ENCODE measurements around the gene ETFBKMT.

ETFBKMT gene, protein sequence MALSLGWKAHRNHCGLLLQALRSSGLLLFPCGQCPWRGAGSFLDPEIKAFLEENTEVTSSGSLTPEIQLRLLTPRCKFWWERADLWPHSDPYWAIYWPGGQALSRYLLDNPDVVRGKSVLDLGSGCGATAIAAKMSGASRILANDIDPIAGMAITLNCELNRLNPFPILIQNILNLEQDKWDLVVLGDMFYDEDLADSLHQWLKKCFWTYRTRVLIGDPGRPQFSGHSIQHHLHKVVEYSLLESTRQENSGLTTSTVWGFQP

DNA sequence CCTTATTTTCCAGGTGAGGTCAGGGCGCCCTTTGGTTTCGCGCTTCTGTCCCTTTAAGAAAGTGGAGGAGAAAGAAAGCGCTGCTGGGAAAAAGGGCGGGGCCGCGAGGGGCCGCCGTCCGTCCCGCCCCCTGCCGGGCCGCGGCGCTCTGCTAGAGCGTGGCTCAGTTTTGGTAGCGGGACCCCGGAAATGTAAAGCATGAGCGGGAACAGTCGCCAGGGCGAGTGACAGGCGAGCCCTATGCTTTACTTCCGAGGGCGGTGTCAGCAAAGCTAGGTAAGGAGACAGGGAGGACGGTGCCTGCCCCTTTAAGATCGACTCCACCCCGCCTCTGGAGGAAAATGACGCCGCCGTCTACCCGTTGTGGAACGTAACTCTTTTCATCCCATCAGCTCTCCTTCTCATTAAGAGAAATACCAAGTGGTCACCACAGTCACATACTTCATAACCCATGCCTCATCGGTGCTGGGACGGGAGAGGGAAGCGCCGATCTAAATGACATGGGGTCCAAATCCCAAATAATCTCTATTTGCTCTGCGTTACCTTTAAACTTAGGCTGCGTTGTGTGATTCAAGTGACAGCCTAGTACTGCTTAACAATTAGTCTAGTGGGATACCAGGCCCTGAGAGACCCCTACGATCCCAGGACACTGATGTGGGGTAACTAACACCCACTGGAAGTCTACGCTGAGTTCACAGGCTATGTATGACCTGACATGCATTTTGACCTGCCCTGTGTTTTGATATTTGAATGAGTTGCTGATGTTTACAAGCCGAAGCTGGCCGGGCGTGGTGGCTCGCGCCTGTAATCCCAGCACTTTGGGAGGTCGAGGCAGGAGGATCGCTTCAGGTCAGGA, at the start of gene ETFBKMT:
ETFBKMT (plus strand) TSS at position 602 of the 856 bp plus-strand sequence. CDS start 2,266 bp downstream, outside the sequence.
- FAIRE-seq, result peak; percentile 72

DNA sequence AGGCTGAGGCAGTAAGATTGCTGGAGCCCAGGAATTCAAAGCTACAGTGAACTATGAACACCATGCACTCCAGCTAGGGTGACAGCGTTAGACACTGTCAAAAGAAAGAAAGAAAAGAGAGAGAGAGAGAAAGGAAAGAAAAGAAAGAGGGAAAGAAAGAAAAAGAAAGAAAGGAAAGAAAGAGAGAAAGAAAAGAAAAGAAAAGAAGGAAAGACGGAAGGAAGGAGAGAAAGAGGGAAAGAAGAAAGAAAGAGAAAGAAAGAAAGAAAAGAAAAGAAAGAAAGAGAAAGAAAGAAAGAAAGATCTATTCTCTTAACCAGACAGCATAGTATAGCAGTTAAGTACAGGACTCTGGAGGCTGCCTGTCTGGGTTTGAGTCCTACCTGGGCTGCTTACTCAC, 46.7 kb upstream of the ETFBKMT start:
- FAIRE-seq, result no peak

DNA sequence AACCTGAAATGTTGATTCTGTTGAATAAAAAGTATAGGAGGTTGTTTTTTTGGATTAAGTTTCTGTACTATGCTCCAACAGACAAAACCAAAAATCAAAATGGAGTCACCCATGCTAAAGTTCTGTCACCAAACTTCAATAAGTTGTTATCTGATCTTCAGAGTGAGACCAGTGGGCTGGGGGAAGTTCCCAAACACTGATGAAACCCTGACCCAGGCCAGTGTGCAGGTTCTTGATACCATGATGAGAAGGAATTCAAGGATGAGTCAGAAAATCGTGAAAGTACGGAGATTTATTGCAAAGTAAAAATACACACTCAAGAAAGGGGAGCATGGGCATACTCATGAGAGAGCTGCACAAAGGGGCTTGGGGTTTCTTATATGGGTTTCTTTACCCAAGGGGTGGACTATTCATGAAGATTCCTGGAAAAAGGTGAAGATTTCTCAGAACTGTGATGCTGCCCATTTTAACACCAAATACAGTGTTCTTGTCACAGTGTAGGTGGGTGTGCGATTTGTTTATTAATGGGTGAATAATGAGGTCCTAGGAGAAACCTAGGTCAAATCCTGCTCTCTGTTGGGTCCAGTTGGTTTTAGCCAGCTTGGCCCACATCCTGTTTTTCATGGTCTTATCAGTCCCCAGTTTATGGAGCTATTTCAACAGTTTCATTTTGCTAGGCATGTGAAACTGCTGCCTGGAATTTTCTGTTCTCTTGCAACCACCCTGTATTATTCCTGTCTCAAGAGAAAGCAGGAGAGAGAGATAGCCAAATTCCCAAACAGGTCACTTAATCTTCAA, 41.1 kb upstream of the ETFBKMT start:
- FAIRE-seq, result no peak

DNA sequence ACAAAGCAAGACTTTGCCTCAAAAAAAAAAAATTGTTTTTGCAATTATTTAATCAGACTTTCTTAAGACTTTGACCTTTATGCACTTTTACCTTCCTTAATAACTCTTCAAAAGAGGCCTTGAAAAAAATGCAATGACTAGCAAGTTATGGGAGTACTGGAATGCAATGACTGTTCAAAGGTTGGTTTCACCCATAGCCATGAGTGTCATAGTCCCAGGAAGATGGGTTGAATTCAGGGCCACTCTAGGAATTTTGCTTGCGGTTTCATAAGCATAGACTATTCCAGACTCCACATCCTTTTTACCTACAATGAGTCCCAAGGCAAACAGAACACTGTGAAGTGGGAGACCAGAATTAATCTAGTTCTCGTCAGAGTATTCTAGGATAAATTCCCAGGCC, 39.2 kb upstream of the ETFBKMT start:
- FAIRE-seq, result no peak

DNA sequence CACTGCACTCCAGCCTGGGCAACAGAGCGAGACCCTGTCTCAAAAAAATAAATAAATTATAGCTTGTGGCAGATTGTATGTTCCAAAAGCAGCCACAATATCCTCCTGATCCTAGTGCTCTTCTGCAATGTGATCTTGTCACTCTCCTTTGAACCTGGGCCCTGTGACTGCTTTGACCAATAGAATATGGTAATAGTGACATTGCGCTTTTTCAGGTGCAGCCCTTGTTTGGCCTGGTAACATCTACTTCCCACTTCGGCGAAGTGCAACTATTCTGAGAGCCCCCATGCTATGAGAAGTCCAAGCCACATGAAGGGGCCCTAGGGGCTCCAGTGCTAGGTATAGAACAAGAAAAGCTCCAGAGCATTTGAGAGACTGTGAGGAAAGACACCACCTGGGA, 37.5 kb upstream of the ETFBKMT start:
- FAIRE-seq, result no peak

DNA sequence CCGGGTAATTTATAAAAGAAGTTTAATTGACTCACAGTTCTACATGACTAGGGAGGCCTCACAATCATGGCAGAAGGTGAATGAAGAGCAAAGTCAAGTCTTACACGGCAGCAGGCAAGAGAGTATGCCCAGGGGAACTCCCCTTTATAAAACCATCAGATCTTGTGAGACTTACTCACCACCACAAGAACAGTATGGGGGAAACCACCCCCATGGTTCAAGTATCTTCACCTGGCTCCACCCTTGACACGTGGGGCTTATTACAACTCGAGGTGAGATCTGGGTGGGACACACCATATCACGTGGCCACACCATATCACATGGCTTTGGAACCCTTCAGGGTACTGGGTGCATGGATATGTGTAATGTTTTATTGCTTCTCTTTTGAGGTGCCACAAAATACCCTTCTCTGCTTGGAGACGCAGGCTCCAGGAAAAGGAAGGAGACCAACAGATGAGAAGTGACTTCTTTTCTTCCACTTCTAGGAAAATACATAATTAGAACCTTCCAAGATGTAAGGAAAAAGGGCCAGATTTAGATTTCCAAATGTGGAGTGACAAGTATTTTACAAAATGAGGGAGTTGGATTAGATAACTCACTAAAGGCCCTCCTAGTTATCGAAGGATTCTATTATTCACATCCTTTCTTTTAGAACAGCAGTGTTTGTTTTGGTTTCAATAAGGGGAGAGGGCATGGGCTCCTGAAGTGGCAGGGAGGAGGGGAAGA, 33.1 kb upstream of the ETFBKMT start:
- no peak for FAIRE-seq

DNA sequence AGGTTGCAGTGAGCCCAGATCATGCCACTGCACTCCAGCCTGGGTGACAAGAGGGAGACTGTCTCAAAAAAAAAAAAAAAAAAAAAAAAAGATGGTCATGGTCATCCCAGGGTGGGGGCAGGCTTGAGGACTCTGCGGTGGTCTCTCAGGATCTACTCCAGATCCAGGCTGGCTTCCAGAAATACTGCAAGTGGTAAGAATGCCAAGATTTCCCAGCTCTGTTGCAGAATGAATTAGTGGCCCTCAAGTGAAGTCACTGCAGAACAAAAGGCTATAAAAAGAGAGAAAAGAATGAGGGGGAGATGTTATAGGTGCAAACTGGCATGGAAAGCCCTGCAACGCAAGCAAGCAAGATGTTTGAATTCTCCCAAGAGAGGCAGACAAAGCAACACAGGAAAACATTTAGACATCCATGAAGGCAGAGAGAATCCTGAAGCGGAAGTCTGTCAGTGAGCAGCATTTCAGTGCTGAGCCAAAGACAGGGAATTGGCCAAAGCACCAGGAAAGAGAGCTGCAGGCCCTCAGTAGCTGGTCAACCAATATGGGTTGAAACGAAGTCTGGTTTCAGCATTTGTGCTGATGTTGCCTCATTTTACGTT, 31.9 kb upstream of the ETFBKMT start:
- FAIRE-seq, result no peak

DNA sequence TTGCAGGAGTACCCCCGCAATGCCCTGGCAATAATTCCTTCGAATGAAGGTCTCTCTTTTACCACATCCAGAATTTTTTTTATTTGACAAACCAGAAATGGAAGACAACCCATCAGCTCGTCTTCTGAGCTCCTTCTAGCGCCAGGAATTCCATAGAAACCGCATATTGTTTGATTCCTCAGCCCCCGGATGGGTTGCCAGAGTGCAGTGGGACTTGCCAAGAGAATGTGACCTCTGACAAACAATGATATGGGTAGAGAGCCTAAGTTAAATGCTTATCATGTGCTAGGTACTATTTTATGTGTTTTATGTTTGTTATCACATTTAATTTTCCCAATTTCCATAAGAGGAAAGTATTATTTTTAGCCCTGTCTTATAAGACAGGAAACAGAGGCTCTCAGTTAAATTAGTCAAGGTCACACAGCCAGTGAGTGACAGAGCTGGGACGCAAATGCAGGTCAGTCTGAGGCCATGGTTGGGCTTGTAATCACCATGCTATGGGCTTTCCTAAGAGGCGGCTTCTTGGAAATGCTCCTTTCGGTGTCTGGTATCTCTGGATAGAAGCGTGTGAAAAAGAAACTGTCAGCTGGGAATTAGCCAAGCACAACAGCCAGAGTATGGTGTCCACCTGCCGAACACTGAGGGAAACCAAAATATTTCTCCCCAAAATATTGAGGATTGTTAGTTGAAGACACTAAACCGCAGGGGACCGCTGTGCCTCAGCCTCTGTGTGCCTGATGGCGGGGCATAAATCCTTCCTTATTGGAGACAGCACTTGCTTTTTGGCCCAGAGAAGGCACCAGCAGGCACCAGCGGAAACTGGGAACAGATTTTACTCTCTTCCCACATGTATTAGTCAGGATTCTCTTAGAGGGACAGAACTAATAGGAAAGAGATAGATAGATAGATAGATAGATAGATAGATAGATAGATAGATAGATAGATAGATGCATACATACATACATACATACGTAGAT, 29.4 kb upstream of the ETFBKMT start:
- no peak for FAIRE-seq

DNA sequence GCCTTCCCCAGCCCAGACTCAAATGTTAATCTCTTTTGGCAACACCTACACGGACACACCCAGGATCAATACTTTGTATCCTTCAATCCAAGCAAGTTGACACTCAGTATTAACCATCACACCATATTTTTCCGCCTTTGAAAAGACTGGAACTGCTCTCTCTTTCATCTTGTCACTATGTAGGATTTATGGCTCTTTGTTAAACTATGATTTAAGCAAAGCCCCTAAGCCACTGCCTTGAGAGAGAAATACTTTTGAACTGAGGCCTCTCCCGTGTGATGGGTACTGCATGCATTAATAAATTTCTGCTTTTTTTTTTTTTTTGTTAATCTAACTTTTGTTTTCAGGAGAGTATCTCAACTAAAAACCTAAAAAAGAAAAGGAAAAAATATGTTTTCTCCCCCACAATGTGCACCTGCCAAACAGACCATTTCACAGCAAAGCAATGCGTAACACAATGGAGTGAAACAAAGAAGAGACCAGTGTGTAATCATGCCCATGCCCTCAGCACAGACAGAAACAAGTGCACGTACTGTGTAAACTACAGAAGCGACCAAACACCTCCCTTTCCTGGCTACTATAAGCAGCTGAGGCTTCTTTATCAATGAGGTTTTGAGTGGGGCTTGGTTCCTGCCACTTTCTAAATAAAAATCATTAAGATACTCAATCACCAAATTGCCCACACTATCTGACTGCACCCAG, 28.3 kb upstream of the ETFBKMT start:
- no peak for FAIRE-seq

DNA sequence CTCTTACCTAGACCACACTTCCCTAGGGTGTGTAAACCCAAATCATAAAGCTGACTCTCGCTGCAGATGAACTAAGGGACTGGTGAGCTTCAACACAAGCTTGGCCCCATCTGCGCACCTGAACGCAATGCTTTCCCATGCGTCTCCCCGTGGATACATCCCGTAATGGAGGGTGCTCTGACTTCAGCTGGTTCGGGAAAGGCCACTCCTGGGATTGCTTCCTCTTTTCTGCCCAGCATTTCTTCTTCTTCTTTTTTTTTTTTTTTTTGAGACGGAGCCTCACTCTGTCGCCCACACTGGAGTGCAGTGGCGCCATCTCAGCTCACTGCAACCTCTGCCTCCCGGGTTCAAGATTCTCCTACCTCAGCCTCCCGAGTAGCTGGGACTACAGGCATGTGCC, 27.7 kb upstream of the ETFBKMT start:
- no peak for FAIRE-seq

DNA sequence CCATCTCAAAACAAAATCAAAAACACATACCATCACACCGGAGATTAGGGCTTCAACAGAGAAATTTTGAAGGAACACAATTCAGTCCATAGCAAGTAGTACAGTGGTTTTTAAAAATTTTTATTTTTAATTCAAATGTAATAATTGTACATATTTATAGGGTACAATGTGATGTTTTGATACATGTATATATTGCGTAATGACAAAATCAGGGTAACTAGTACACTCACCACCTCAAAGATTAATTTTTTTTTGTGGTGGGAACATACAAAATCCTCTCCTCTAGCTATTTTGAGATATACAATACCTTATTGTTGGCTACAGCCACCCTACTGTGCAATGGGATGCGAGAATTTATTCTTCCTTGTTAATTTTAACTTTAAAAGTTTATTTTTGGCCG, 26.0 kb upstream of the ETFBKMT start:
- no peak for FAIRE-seq

DNA sequence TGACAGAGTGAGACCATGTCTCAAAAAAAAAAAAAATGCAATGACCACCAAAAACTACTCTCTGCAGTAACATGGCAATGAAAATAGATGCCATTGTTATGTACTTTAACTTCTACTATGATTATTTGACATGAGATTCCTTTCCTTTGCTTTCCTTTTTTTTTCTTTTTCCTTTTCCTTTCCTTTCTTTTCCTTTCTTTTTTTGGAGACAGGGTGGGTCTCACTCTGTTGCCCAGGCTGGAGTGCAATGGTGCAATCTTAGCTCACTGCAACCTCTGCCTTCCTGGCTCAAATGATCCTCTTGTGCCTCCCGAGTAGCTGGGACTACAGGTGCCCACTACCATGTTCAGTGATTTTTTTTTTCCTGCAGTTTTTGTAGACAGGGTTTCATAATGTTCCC, 24.9 kb upstream of the ETFBKMT start:
- no peak for FAIRE-seq

DNA sequence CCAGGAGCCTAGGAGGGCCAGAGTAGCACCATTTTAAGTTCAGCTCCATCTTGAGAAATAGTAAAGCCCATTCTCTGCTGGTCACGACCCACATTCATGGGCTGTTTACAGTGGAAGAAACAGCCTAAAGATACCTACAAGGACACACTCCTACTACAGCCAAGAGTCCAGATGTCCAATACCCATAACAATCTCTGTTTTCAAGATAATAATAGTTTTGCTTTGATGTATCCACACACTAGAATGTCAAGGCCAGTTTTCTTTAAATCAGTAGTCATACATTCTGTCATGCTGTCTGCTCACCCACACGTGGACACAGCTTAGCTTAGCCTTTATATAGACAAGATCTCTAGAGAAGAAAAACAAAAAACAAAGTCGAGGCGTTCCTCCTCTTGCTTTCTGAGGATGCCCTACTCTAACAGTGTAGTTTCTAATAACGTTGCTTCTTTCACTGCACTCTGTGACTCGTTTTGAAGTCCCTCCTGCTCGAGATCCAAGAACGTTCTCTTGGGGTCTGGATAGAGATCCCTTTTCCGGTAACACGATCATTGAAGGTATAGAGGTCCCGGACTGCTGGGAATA, 17.9 kb upstream of the ETFBKMT start:
- FAIRE-seq, result no peak

DNA sequence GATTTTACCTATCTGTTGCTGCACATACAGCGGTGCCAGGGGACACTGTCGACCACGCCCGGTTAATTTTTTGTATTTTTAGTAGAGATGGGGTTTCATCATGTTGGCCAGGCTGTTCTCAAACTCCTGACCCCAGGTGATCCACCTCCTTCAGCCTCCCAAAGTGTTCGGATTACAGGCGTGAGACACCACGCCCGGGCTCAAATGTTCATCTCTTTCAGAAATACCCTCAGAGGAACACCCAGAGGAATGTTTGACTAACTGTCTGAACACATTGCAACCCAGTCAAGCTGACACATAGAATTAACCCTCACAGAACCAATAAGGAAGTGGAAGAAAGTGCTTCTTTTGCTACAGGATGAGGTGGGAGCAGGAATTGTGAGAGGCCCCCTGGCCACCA, 15.0 kb upstream of the ETFBKMT start:
- no peak for FAIRE-seq

DNA sequence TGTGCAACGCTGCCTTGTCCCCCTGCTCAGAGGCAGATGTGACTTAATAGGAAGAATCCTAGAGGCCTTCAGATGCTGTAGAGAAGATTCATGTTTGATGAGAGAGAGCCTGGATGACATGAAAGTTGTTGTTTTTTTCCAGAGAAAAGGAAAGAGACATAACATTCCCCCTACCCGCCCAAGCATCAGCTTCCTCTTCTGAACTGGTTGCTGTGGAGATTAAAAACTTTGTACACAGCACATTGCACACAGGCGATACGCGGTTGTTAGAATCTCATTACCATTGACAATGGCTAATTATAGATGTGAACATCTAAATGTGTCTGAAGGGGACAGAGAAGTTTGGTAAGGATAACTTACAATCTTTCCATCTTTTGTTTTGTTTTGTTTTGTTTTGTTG, 13.6 kb upstream of the ETFBKMT start:
- FAIRE-seq, result no peak

DNA sequence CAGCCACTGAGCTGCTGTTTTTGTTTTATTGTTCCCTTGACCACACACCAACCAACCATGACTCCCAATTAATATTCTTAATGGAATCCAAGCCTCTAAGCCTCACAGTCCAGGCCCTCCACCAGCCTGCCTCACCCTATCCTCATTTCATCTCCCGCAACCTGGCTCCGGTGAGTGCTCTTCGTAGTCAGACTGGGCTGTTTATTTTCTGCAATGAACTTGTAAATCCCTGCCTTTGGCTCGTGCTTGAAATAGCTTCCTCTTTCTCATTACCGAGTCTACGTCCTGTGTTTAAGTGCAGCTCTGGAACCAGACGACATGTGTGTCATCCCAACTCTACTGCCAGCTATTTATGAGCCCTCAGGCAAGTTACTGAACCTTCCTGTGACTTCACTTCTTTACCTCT, 12.4 kb upstream of the ETFBKMT start:
- no peak for FAIRE-seq

DNA sequence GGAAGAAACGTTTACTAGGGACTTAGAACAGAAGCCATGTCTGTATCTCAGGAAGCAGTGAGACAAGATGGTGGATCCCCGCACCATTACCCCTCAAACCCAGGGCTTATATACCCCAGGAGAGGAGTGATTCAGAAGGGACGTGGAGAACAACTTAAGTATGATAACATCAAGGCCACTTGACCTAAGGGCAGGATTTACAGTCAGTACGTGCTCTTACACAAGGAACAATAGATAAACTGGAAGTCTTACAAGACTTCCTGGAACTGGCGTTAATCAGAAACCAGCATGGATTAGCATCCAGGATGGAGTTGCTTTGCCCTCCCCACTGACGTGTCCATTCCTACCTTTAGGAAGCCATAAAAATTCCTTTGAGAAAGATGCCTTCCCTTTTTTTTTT, 8.6 kb upstream of the ETFBKMT start:
- FAIRE-seq, result no peak

DNA sequence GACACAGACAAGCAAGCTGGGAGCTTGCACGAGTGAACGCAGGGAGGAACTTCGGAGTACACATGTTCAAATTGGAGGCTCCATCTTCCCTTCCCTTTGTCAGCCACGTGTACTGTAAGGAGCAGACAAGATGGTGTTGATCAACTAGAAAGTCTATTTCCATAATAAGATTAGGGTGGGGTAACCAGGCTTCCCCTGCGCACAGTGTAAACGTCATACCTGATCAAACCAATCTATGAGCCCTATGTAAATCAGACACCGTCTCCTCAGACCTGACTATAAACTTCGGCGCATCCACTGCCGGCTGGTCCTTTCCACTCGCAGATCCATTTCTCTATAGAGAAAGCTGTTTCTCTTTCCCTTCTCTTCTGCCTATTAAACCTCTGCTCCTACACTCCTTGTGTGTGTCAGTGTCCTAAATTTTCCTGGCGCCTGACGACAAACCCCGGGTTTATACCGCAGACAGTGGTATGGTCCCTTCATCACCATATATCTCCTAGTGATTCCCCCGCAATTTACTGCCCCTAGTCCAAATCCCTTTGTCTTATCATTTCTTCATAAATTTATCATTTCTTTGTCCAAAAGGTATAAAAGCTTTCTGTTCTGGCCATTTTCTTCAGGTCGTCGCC, 7.5 kb upstream of the ETFBKMT start:
- no peak for FAIRE-seq

DNA sequence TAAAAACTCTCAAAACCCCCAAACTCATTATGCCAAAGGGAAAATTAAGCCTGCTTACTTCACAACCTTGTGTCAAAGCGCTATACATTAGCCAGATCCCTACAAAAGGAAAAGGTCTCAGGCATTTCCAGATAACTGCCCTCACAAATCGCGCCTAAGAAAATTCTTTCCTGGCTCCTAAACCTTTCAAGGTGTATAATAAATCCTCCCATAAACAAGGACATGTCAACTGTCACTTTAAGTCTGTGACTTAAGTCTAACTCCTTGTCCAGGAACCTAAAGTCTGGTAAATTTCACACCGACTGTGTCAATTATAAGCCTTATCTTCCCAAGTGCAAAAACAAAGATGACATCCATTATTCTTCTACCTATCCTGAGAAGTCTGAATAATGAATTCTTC, 4.3 kb upstream of the ETFBKMT start:
- no peak for FAIRE-seq

DNA sequence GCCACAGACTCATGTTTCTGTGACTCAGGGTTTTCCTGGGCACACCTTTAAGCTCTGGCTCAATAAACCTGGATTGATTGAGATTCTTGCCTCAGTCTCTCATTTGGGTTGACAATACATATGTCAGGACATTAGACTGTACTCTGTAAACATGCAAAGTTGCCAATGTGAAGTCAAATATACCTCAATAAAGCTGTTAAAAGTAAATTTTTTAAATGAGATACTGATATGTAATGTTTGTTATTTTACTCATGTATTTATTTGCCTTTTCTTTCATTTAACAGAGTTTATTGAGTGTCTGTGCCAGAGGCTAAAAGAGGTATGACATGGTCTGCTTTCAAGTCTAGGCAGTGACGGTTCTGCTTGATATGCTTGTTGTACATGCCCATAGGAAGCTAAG, 3.7 kb upstream of the ETFBKMT start:
- no peak for FAIRE-seq

Measured in endometrium (tissue), 2 donors.